GM10266 (cell line): ENCODE measurements around the gene SOWAHD.

Experiments
- DNase-seq: peaks from one replicate; pipeline ENCODE4 v3.0.0; 2012; ENCODE audit errors: extremely low spot score
- TF ChIP-seq, protein P1 (sequence below): IDR thresholded peaks from 2 replicates; pipeline ENCODE4 v1.5.1; 2012; ENCODE audit warnings: mild to moderate bottlenecking, low read depth; ENCODE audit not compliant: control insufficient read depth, insufficient read depth; ENCODE audit errors: missing control alignments

Gene SOWAHD

DNA sequence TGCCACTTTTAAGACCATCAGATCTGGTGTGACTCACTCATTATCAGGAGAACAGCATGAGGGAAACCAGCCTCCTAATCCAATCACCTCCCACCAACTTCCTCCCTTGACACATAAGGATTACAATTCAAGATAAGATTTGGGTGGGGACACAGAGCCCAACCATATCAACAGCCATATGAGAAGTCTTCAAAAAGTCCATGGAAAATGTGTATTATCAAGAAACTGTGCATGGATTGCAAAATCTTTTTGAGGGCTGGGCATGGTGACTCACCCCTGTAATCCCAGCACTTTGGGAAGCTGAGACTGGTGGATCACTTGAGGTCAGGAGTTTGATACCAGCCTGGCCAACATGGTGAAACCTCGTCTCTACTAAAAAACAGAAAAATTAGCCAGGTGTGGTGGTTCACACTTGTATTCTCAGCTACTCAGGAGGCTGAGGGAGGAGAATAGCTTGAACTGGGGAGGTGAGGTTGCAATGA lies 50.8 kb downstream of the SOWAHD start:
- TF ChIP-seq, protein P1, sequence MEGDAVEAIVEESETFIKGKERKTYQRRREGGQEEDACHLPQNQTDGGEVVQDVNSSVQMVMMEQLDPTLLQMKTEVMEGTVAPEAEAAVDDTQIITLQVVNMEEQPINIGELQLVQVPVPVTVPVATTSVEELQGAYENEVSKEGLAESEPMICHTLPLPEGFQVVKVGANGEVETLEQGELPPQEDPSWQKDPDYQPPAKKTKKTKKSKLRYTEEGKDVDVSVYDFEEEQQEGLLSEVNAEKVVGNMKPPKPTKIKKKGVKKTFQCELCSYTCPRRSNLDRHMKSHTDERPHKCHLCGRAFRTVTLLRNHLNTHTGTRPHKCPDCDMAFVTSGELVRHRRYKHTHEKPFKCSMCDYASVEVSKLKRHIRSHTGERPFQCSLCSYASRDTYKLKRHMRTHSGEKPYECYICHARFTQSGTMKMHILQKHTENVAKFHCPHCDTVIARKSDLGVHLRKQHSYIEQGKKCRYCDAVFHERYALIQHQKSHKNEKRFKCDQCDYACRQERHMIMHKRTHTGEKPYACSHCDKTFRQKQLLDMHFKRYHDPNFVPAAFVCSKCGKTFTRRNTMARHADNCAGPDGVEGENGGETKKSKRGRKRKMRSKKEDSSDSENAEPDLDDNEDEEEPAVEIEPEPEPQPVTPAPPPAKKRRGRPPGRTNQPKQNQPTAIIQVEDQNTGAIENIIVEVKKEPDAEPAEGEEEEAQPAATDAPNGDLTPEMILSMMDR = no peak
- DNase-seq = no peak
